Gastroesophageal sphincter (tissue), 3 donors: Measurements from ENCODE around the gene MUCL1.

ENCODE experiments used
- CTCF ChIP-seq, 4 experiments: fragments of 200-600 bp in 2 of 4; fragments of 450-650 bp in 2 of 4; sonication (generic) in 1 of 4; IDR thresholded peaks; one replicate each; pipeline ENCODE4 v1.5.1; 2017 to 2019; ENCODE audit warnings: antibody characterized with exemption in 4 of 4, mild to moderate bottlenecking in 2 of 4, moderate library complexity in 2 of 4
- POLR2A ChIP-seq, 2 donors: fragments of 450-650 bp; IDR thresholded peaks; one replicate each; pipeline ENCODE4 v1.6.1; 2017; ENCODE audit warnings: antibody characterized with exemption in 2 of 2, mild to moderate bottlenecking in 2 of 2, moderate library complexity in 1 of 2

GRCh38 chr12:54879579-54879978 is 25.3 kb downstream of the MUCL1 start:
- TF ChIP-seq CTCF (IDR thresholded peaks at IDR 0.05): no peak
- TF ChIP-seq POLR2A (IDR thresholded peaks at IDR 0.05): no peak
